PFSK-1 (cell line): ENCODE measurements around the gene CASP9.

Source experiments
- FOXP2 ChIP-seq: optimal IDR thresholded peaks from 2 replicates; pipeline ENCODE3; 2011; ENCODE audit warnings: borderline replicate concordance, control low read depth, inconsistent platforms; ENCODE audit not compliant: insufficient read depth; ENCODE audit errors: extremely low read length, extremely low read depth
- POLR2AphosphoS5 ChIP-seq: IDR thresholded peaks from 2 replicates; pipeline ENCODE4 v1.6.1; 2012; ENCODE audit warnings: low read depth, mild to moderate bottlenecking, control low read depth, low read length, moderate library complexity
- SIN3A ChIP-seq: IDR thresholded peaks from 2 replicates; pipeline ENCODE4 v1.6.1; 2012; ENCODE audit warnings: mild to moderate bottlenecking, low read length, moderate library complexity, borderline replicate concordance; ENCODE audit not compliant: insufficient read depth
- TAF1 ChIP-seq: IDR thresholded peaks from 2 replicates; pipeline ENCODE4 v1.6.1; 2012; ENCODE audit warnings: low read length, control low read depth, borderline replicate concordance; ENCODE audit not compliant: insufficient read depth
- TF ChIP-seq, protein P1 (sequence below), 2 experiments: IDR thresholded peaks; 2 replicates each; pipeline versions ENCODE4 v1.6.1 to v1.8.0; 2011 to 2012; ENCODE audit warnings: low read depth in 2 of 2, low read length in 2 of 2, control low read depth in 1 of 2, inconsistent platforms in 1 of 2, mild to moderate bottlenecking in 1 of 2, moderate library complexity in 1 of 2; ENCODE audit not compliant: insufficient read depth in 1 of 2

The CASP9 gene

DNA sequence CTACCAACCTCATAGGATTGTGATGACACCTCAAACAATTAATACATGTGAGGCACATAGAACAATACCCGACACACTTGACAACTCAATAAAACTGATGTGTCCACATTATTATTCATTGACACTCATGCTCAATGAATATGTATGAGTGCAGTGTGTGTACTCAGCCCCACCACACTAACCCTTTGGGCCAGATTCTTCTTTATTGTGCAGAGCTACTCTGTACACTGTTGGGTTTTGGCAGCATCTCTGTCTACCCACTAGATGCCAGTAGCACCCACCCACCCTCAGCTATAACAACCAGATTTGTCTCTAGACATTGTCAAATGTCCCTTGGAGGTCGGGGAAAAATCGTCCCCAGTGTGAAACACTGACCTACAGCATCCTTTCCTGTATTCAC, 10.1 kb downstream of the CASP9 start:
- TF ChIP-seq TAF1 (no peak), SIN3A (no peak), FOXP2 (no peak), POLR2AphosphoS5 (no peak)
- TF ChIP-seq, protein P1, sequence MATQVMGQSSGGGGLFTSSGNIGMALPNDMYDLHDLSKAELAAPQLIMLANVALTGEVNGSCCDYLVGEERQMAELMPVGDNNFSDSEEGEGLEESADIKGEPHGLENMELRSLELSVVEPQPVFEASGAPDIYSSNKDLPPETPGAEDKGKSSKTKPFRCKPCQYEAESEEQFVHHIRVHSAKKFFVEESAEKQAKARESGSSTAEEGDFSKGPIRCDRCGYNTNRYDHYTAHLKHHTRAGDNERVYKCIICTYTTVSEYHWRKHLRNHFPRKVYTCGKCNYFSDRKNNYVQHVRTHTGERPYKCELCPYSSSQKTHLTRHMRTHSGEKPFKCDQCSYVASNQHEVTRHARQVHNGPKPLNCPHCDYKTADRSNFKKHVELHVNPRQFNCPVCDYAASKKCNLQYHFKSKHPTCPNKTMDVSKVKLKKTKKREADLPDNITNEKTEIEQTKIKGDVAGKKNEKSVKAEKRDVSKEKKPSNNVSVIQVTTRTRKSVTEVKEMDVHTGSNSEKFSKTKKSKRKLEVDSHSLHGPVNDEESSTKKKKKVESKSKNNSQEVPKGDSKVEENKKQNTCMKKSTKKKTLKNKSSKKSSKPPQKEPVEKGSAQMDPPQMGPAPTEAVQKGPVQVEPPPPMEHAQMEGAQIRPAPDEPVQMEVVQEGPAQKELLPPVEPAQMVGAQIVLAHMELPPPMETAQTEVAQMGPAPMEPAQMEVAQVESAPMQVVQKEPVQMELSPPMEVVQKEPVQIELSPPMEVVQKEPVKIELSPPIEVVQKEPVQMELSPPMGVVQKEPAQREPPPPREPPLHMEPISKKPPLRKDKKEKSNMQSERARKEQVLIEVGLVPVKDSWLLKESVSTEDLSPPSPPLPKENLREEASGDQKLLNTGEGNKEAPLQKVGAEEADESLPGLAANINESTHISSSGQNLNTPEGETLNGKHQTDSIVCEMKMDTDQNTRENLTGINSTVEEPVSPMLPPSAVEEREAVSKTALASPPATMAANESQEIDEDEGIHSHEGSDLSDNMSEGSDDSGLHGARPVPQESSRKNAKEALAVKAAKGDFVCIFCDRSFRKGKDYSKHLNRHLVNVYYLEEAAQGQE (IDR thresholded peaks at IDR 0.05; ENCODE audit: insufficient read depth in 1 of 2, low read depth in 2 of 2, low read length in 2 of 2): no peak

DNA sequence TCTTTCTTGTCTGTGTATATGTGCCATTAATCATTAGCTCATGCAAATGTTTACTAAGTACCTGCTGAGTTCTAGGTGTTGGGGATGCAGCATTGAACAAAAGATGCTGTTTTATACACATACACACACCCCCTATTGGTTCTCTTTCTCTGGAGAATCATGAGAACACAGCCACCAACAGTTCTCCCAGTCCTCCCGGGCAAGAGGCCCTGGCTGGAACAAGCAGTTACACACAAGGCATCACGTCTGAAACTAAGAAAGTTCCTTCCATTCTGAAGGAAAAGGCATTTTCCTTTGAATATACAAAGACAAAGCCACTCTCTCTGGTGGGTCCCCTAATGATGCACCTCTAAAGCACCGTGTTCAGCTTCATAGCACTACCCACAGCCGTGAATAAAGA, 10.8 kb downstream of the CASP9 start:
- TF ChIP-seq POLR2AphosphoS5 (no peak), FOXP2 (no peak), SIN3A (no peak), TAF1 (no peak)
- TF ChIP-seq, protein P1 (IDR thresholded peaks at IDR 0.05; ENCODE audit: insufficient read depth in 1 of 2, low read depth in 2 of 2, low read length in 2 of 2): no peak

DNA sequence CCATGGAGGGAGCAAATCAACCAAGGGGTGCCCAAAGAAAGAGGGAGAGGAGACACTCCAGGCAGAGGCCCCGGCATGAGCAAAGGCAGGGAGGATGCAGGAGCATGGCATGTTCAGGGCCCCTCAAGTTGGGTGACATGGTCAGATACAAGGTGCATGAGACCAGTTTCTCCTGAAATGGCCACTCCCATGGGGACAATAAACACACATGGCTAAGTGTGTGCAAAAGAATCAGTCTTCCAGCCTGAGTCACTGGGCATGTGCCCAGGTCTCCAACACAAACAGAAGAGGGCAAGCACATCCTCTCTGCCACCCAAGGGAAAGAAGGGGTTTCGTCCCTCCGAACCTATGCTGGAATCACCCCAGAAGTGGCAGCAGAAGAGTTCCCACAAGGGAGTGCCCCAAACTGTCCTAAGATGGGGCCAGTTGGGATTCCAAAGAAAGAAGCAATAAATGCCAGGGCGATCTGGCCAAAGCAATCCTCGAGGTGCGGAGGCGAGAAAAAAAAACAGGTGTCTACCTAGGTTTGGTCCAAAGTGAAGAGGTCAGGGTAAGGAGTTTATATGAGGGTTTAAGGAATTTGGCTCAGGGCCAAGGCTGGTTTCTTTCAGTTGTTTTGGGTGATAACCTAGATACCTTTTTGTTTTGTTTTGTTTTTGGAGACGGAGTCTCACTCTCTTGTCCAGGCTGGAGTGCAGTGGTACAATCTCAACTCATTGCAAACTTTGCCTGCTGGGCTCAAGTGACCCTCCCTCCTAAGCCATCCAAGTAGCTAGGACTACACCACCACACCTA, 13.2 kb downstream of the CASP9 start:
- no peak for TF ChIP-seq SIN3A
- TF ChIP-seq POLR2AphosphoS5: no peak
- no peak for TF ChIP-seq FOXP2
- TF ChIP-seq, protein P1 (IDR thresholded peaks at IDR 0.05; ENCODE audit: insufficient read depth in 1 of 2, low read depth in 2 of 2, low read length in 2 of 2): no peak
- TF ChIP-seq TAF1: no peak

DNA sequence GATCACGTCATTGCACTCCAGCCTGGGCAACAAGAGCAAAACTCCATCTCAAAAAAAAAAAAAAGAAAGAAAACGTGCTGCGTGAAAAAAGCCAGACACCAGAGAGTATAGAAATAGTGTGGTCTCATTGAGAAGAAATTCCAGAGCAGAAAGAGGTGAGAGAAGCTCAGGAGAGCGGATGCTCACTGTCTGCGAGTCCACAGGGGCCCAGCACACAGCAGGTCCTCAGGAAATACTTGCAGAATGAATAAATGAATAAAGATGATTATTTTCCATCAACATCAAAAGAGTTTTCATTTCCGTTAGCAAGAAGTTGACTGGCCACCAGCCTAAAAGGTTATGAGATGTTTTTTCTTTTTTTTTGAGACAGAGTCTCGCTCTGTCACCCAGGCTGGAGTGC, 14.4 kb downstream of the CASP9 start:
- TF ChIP-seq TAF1 (no peak), POLR2AphosphoS5 (no peak)

DNA sequence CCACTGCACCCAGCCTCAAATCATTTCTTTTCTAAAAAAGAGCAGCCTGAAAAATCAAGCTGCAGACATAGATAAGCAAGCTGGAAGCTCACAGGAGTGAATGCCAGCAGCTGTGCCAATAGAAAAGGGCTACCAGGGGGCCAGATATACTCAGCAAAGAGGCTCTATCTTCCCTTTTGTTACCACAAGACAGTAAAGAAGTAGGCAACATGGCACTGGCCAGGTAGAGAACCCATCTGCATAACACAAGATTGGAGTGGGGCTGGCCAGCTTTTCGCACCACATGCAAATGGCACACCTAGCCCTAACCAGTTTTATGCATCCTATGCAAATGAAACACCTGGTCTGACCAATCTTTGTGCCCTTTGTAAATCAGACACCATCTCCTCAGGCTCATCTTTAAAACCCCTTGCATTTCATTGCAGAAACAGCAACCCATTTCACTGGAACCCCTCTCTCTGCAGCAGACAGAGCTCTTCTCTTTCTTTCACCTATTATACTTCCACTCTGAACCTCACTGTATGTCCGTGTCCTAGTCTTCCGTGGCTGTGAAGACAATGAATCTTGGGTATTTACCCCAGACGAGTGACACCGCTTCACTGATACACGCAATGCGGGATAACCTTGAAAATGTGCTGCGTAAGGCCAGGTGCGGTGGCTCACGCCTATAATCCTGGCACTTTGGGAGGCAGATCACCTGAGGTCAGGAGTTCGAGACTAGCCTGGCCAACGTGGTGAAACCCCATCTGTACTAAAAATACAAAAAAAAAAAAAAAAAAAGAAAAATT, 15.1 kb downstream of the CASP9 start:
- TF ChIP-seq, protein P1 (IDR thresholded peaks at IDR 0.05; ENCODE audit: insufficient read depth in 1 of 2, low read depth in 2 of 2, low read length in 2 of 2): no peak
- TF ChIP-seq POLR2AphosphoS5: no peak
- TF ChIP-seq SIN3A: no peak
- no peak for TF ChIP-seq FOXP2
- no peak for TF ChIP-seq TAF1
